ENCODE data around the gene RRP15.

The RRP15 gene

GRCh38 chr1:218347723-218348627 is 62.9 kb downstream of the RRP15 start:
- DNase-seq (ENCODE audit: low read depth in 1 of 2, low spot score in 1 of 2) = peak; percentile 55 to 72

GRCh38 chr1:218348628-218349071 is 63.6 kb downstream of the RRP15 start:
- DNase-seq (ENCODE audit: low read depth in 1 of 2, low spot score in 1 of 2) = no peak
- in situ Hi-C loops (cut with HindIII; ENCODE audit: low pct_unique_long_range_greater_than_20kb, low sequenced_read_pairs) = no loop called here

More at GRCh38 chr1:218347723-218348627, 62.9 kb downstream of the RRP15 start:
- in situ Hi-C loops (cut with HindIII; ENCODE audit: low pct_unique_long_range_greater_than_20kb, low sequenced_read_pairs) = no loop called here
- no peak for TF ChIP-seq JUND (IDR thresholded peaks at IDR 0.05; ENCODE audit: low read depth)

GRCh38 chr1:218349348-218350034 is 64.4 kb downstream of the RRP15 start:
- no peak; the same call in 1 of the 2 replicates for TF ChIP-seq JUND (IDR thresholded peaks at IDR 0.05; ENCODE audit: low read depth)
- DNase-seq (ENCODE audit: low read depth in 1 of 2, low spot score in 1 of 2) = no peak
- in situ Hi-C loops (cut with HindIII; ENCODE audit: low pct_unique_long_range_greater_than_20kb, low sequenced_read_pairs) = no loop called here

More at GRCh38 chr1:218348628-218349071, 63.6 kb downstream of the RRP15 start:
- TF ChIP-seq JUND (IDR thresholded peaks at IDR 0.05; ENCODE audit: low read depth) = no peak

- no peak for TF ChIP-seq JUND (IDR thresholded peaks at IDR 0.05; ENCODE audit: low read depth)
- DNase-seq (ENCODE audit: low read depth in 1 of 2, low spot score in 1 of 2) = no peak
- in situ Hi-C loops (cut with HindIII; ENCODE audit: low pct_unique_long_range_greater_than_20kb, low sequenced_read_pairs) = no loop called here
Observed at GRCh38 chr1:218350035-218350525, 65.0 kb downstream of the RRP15 start.

GRCh38 chr1:218350801-218351266 is 65.7 kb downstream of the RRP15 start:
- TF ChIP-seq JUND (IDR thresholded peaks at IDR 0.05; ENCODE audit: low read depth) = no peak
- in situ Hi-C loops (cut with HindIII; ENCODE audit: low pct_unique_long_range_greater_than_20kb, low sequenced_read_pairs) = no loop called here
- no peak for DNase-seq (ENCODE audit: low read depth in 1 of 2, low spot score in 1 of 2)

GRCh38 chr1:218351391-218352074 is 66.4 kb downstream of the RRP15 start:
- in situ Hi-C loops (cut with HindIII; ENCODE audit: low pct_unique_long_range_greater_than_20kb, low sequenced_read_pairs) = no loop called here

GRCh38 chr1:218352075-218352438 is 67.0 kb downstream of the RRP15 start:
- TF ChIP-seq JUND (IDR thresholded peaks at IDR 0.05; ENCODE audit: low read depth) = no peak
- in situ Hi-C loops (cut with HindIII; ENCODE audit: low pct_unique_long_range_greater_than_20kb, low sequenced_read_pairs) = no loop called here
- no peak for DNase-seq (ENCODE audit: low read depth in 1 of 2, low spot score in 1 of 2)

More at GRCh38 chr1:218351391-218352074, 66.4 kb downstream of the RRP15 start:
- TF ChIP-seq JUND (IDR thresholded peaks at IDR 0.05; ENCODE audit: low read depth) = no peak
- DNase-seq (ENCODE audit: low read depth in 1 of 2, low spot score in 1 of 2) = no peak

- in situ Hi-C loops (cut with HindIII; ENCODE audit: low pct_unique_long_range_greater_than_20kb, low sequenced_read_pairs) = no loop called here
Observed at GRCh38 chr1:218353656-218354055, 68.6 kb downstream of the RRP15 start.

GRCh38 chr1:218355278-218355677 is 70.2 kb downstream of the RRP15 start:
- no peak for TF ChIP-seq JUND (IDR thresholded peaks at IDR 0.05; ENCODE audit: low read depth)
- in situ Hi-C loops (cut with HindIII; ENCODE audit: low pct_unique_long_range_greater_than_20kb, low sequenced_read_pairs) = no loop called here
- DNase-seq (ENCODE audit: low read depth in 1 of 2, low spot score in 1 of 2) = no peak

More at GRCh38 chr1:218353656-218354055, 68.6 kb downstream of the RRP15 start:
- no peak for TF ChIP-seq JUND (IDR thresholded peaks at IDR 0.05; ENCODE audit: low read depth)
- no peak for DNase-seq (ENCODE audit: low read depth in 1 of 2, low spot score in 1 of 2)

- TF ChIP-seq JUND (IDR thresholded peaks at IDR 0.05; ENCODE audit: low read depth) = no peak
- in situ Hi-C loops (cut with HindIII; ENCODE audit: low pct_unique_long_range_greater_than_20kb, low sequenced_read_pairs) = no loop called here
- DNase-seq (ENCODE audit: low read depth in 1 of 2, low spot score in 1 of 2) = no peak
Observed at GRCh38 chr1:218357211-218357892, 72.3 kb downstream of the RRP15 start.

- DNase-seq (ENCODE audit: low read depth in 1 of 2, low spot score in 1 of 2) = no peak
- TF ChIP-seq JUND (IDR thresholded peaks at IDR 0.05; ENCODE audit: low read depth) = no peak
- in situ Hi-C loops (cut with HindIII; ENCODE audit: low pct_unique_long_range_greater_than_20kb, low sequenced_read_pairs) = no loop called here
Observed at GRCh38 chr1:218357893-218358232, 72.8 kb downstream of the RRP15 start.

Measured in T47D (cell line).